WTC11 (cell line): ENCODE results near the gene MTSS2.

Source experiments
- ATF2 ChIP-seq: sonication (generic); formaldehyde crosslinking; IDR thresholded peaks from 2 replicates; pipeline ENCODE4 v1.8.1; 2022; ENCODE audit warnings: low read depth, missing genetic modification reagents, borderline replicate concordance
- CTCF ChIP-seq: fragments of 200-600 bp; IDR thresholded peaks from 2 replicates; pipeline ENCODE4 v1.8.0; 2022; ENCODE audit warnings: antibody characterized with exemption
- EMX1 ChIP-seq: fragments of 250-450 bp; sonication (Bioruptor Pico); IDR thresholded peaks from 2 replicates; pipeline ENCODE4 v1.8.0; 2021; ENCODE audit warnings: mild to moderate bottlenecking
- FOXJ3 ChIP-seq: sonication (generic); formaldehyde crosslinking; IDR thresholded peaks from 2 replicates; pipeline ENCODE4 v1.9.0; 2021; ENCODE audit warnings: missing genetic modification reagents, mild to moderate bottlenecking, borderline replicate concordance
- FOXP1 ChIP-seq: sonication (generic); formaldehyde crosslinking; IDR thresholded peaks from 2 replicates; pipeline ENCODE4 v1.8.0; 2022; ENCODE audit warnings: missing genetic modification reagents, mild to moderate bottlenecking, moderate library complexity, borderline replicate concordance
- GABPB1 ChIP-seq: sonication (generic); formaldehyde crosslinking; IDR thresholded peaks from 2 replicates; pipeline ENCODE4 v1.8.1; 2023; ENCODE audit warnings: mild to moderate bottlenecking, missing genetic modification reagents
- JUN ChIP-seq: sonication (generic); formaldehyde crosslinking; IDR thresholded peaks from 2 replicates; pipeline ENCODE4 v1.8.0; 2023; ENCODE audit warnings: mild to moderate bottlenecking, missing genetic modification reagents
- MAX ChIP-seq: sonication (generic); formaldehyde crosslinking; IDR thresholded peaks from 2 replicates; pipeline ENCODE4 v1.8.0; 2022; ENCODE audit warnings: mild to moderate bottlenecking, missing genetic modification reagents
- MXD4 ChIP-seq: fragments of 250-450 bp; sonication (Bioruptor Pico); IDR thresholded peaks from 2 replicates; pipeline ENCODE4 v1.8.0; 2021; ENCODE audit warnings: mild to moderate bottlenecking, moderate library complexity, borderline replicate concordance
- NFYB ChIP-seq: sonication (generic); formaldehyde crosslinking; conservative IDR thresholded peaks from 2 replicates; pipeline ENCODE4 v1.8.0; 2022; ENCODE audit warnings: low read depth, missing genetic modification reagents
- SMAD3 ChIP-seq: sonication (generic); formaldehyde crosslinking; IDR thresholded peaks from 2 replicates; pipeline ENCODE4 v1.8.0; 2022; ENCODE audit warnings: missing genetic modification reagents, mild to moderate bottlenecking, borderline replicate concordance
- ZNF263 ChIP-seq: sonication (generic); formaldehyde crosslinking; IDR thresholded peaks from 2 replicates; pipeline ENCODE4 v1.8.1; 2022; ENCODE audit warnings: low read depth, mild to moderate bottlenecking, moderate library complexity, missing genetic modification reagents
- ZNF423 ChIP-seq: fragments of 250-450 bp; sonication (Bioruptor Pico); IDR thresholded peaks from 2 replicates; pipeline ENCODE4 v2.1.2; 2022; ENCODE audit warnings: mild to moderate bottlenecking, moderate library complexity

DNA sequence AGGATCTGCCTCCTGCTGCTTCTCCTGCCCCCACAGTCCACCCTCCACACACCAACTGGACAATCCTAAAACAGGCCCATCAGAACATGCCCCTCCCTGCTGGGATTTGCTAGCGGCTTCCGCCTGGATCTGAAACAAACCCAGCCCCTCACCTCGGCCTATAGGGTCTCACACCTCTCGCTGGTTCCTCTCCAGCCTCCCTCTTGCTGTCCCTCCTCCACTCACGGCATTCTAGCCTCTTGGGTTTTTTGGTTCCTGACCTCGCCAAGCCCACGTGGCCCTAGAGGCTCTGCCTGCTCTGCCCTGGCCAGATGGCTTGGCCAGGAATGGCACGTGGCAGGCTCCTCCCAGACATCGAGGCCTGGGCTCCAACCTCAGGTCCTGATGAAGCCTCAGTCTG, 15.7 kb upstream of the MTSS2 start:
- TF ChIP-seq GABPB1 (CRISPR knock-in tag) = no peak
- no peak for TF ChIP-seq ZNF423 (CRISPR knock-in tag)
- TF ChIP-seq SMAD3 (CRISPR knock-in tag) = no peak
- no peak for TF ChIP-seq CTCF
- TF ChIP-seq FOXP1 (CRISPR knock-in tag) = no peak
- no peak for TF ChIP-seq NFYB (CRISPR knock-in tag)
- TF ChIP-seq MAX (CRISPR knock-in tag) = no peak
- TF ChIP-seq EMX1 (CRISPR knock-in tag) = no peak
- TF ChIP-seq FOXJ3 (CRISPR knock-in tag) = no peak
- TF ChIP-seq ZNF263 (CRISPR knock-in tag) = no peak
- TF ChIP-seq MXD4 (CRISPR knock-in tag) = no peak
- TF ChIP-seq JUN = no peak
- no peak for TF ChIP-seq ATF2 (CRISPR knock-in tag)
